HCT116 (cell line): ENCODE results near the gene CFAP161. TPM values are rescaled to one million over a fixed set of nuclear protein-coding genes. Genes with fewer than 3 reads are reported as not detected.

Experiments used
- ATAC-seq: fragments of 200-7000 bp; cut with Tn5 transposase; 2 replicates; pipeline ENCODE4 v1.9.1; 2020; ENCODE audit warnings: mild to moderate bottlenecking, moderate library complexity
- BruUV-seq: library from RNA; stranded (reverse); fragments of 400-500 nt; replicated peaks from 2 replicates; lab custom pipeline; 2021; lab: Mats Ljungman, UMichigan
- CTCF ChIA-PET: fragments of 300-600 bp; sonication (Branson Sonifier 250); formaldehyde crosslinking; loops from one replicate; lab custom pipeline; 2021; ENCODE audit warnings: antibody characterized with exemption; lab: Charles Lee
- POLR2A ChIA-PET: fragments of 300-600, 350-600 bp; sonication (Branson Sonifier 250); formaldehyde crosslinking; loops from one replicate; lab custom pipeline; 2021; ENCODE audit warnings: antibody characterized with exemption; lab: Charles Lee
- RAD21 ChIA-PET, 2 experiments: fragments of 300-600 bp; sonication (Branson Sonifier 250); formaldehyde crosslinking; loops; one replicate each; lab custom pipeline; 2023; ENCODE audit warnings: low total read pairs in 2 of 2; ENCODE audit not compliant: uncharacterized antibody in 2 of 2, unreplicated experiment in 2 of 2, low non-redundant PET in 1 of 2; lab: Charles Lee
- DNase-seq: peaks from one replicate; pipeline ENCODE4 v3.0.0-alpha.2; 2010; ENCODE audit warnings: low read depth, low spot score
- H2AFZ ChIP-seq: fragments of 200-600 bp; shearing (Covaris generic), sonication (generic); 2 replicates; pipeline ENCODE4 v1.6.1; 2017; ENCODE audit warnings: low read depth, mixed run types, mixed read lengths, antibody characterized with exemption, low read length; ENCODE audit not compliant: poor library complexity, severe bottlenecking
- H3K27ac ChIP-seq: 2 replicates; pipeline ENCODE4 v1.5.1; 2012; ENCODE audit warnings: low read depth, low read length
- H3K27me3 ChIP-seq: fragments of 200-600 bp; sonication (generic); 2 replicates; pipeline ENCODE4 v1.6.1; 2016; ENCODE audit warnings: mixed run types, low read length, mixed read lengths; ENCODE audit not compliant: insufficient read depth
- H3K36me3 ChIP-seq, 2 experiments: fragments of 200-500 bp in 1 of 2; fragments of 200-600 bp in 1 of 2; sonication (Bioruptor generic) in 1 of 2; sonication (generic) in 1 of 2; 2 replicates each; pipeline versions ENCODE4 v1.5.1 to v1.6.1; 2014 to 2016; ENCODE audit warnings: low read length in 2 of 2, inconsistent platforms in 1 of 2, mixed read lengths in 1 of 2, mixed run types in 1 of 2; ENCODE audit not compliant: insufficient read depth in 2 of 2, control insufficient read depth in 1 of 2
- H3K4me1 ChIP-seq, 2 experiments: fragments of 200-600 bp in 1 of 2; sonication (generic) in 1 of 2; 2 replicates each; pipeline versions ENCODE4 v1.5.1 to v1.6.1; 2012 to 2017; ENCODE audit warnings: low read length in 2 of 2, inconsistent platforms in 1 of 2, mild to moderate bottlenecking in 1 of 2, mixed read lengths in 1 of 2, mixed run types in 1 of 2, moderate library complexity in 1 of 2; ENCODE audit not compliant: insufficient read depth in 2 of 2, control insufficient read depth in 1 of 2
- H3K4me2 ChIP-seq: fragments of 200-600 bp; sonication (generic); 2 replicates; pipeline ENCODE4 v1.6.1; 2017; ENCODE audit warnings: mixed run types, low read length, mixed read lengths
- H3K4me3 ChIP-seq, 2 experiments: fragments of 200-600 bp in 1 of 2; sonication (generic) in 1 of 2; replicated peaks in 1 of 2; 2 replicates each; pipeline ENCODE4 v1.5.1; 2011 to 2016; ENCODE audit warnings: low read length in 2 of 2, control low read depth in 1 of 2, low read depth in 1 of 2, mild to moderate bottlenecking in 1 of 2, mixed read lengths in 1 of 2, mixed run types in 1 of 2
- H3K79me2 ChIP-seq: fragments of 200-600 bp; sonication (generic); 2 replicates; pipeline ENCODE4 v1.6.1; 2017; ENCODE audit warnings: mild to moderate bottlenecking, mixed run types, low read length, moderate library complexity, mixed read lengths; ENCODE audit not compliant: insufficient read depth
- H3K9ac ChIP-seq: fragments of 200-600 bp; sonication (generic); 2 replicates; pipeline ENCODE4 v1.6.1; 2016; ENCODE audit warnings: low read length, mixed read lengths
- H3K9me2 ChIP-seq: fragments of 200-600 bp; sonication (generic), shearing (Covaris generic); 2 replicates; pipeline ENCODE4 v1.6.1; 2017; ENCODE audit warnings: mixed run types, mild to moderate bottlenecking, moderate library complexity; ENCODE audit not compliant: insufficient read depth
- H3K9me3 ChIP-seq, 2 experiments: fragments of 200-500 bp in 1 of 2; fragments of 200-600 bp in 1 of 2; sonication (Bioruptor generic) in 1 of 2; sonication (generic) in 1 of 2; 2 replicates each; pipeline ENCODE4 v1.6.1; 2014 to 2017; ENCODE audit warnings: low read length in 2 of 2, mixed read lengths in 2 of 2, inconsistent platforms in 1 of 2, low read depth in 1 of 2, mild to moderate bottlenecking in 1 of 2, mixed run types in 1 of 2, moderate library complexity in 1 of 2; ENCODE audit not compliant: control insufficient read depth in 1 of 2, insufficient read depth in 1 of 2
- H4K20me1 ChIP-seq: fragments of 200-600 bp; sonication (generic), shearing (Covaris generic); 2 replicates; pipeline ENCODE4 v1.6.1; 2017; ENCODE audit warnings: mixed run types, mild to moderate bottlenecking, moderate library complexity; ENCODE audit not compliant: insufficient read depth
- ATF3 ChIP-seq: IDR thresholded peaks from 2 replicates; pipeline ENCODE4 v1.6.1; 2012
- CBX3 ChIP-seq: IDR thresholded peaks from 2 replicates; pipeline ENCODE4 v1.6.1; 2012; ENCODE audit warnings: low read depth
- CEBPB ChIP-seq: IDR thresholded peaks from 2 replicates; pipeline ENCODE4 v1.6.1; 2012; ENCODE audit warnings: low read depth
- CTCF ChIP-seq, 3 experiments: fragments of 200-600 bp in 1 of 3; sonication (generic) in 1 of 3; IDR thresholded peaks in 2 of 3; conservative IDR thresholded peaks in 1 of 3; 2 replicates each; pipeline ENCODE4 v1.5.1; 2012 to 2017; ENCODE audit warnings: low read depth in 2 of 3, low read length in 2 of 3, antibody characterized with exemption in 1 of 3, borderline replicate concordance in 1 of 3, control low read depth in 1 of 3, mild to moderate bottlenecking in 1 of 3, mixed read lengths in 1 of 3, mixed run types in 1 of 3, moderate library complexity in 1 of 3; ENCODE audit not compliant: insufficient read depth in 1 of 3
- ELF1 ChIP-seq: IDR thresholded peaks from 2 replicates; pipeline ENCODE4 v1.6.1; 2012; ENCODE audit warnings: low read depth, borderline replicate concordance
- EZH2 ChIP-seq: fragments of 200-600 bp; sonication (generic); IDR thresholded peaks from 2 replicates; pipeline ENCODE4 v1.6.1; 2017; ENCODE audit warnings: antibody characterized with exemption, mixed run types
- EZH2phosphoT487 ChIP-seq: fragments of 200-600 bp; IDR thresholded peaks from 2 replicates; pipeline ENCODE4 v1.6.1; 2018; ENCODE audit warnings: antibody characterized with exemption, borderline replicate concordance
- FOSL1 ChIP-seq: IDR thresholded peaks from 2 replicates; pipeline ENCODE4 v1.6.1; 2012; ENCODE audit warnings: low read depth
- JUND ChIP-seq: IDR thresholded peaks from 2 replicates; pipeline ENCODE4 v1.6.1; 2012
- POLR2A ChIP-seq: IDR thresholded peaks from 2 replicates; pipeline ENCODE4 v1.7.0; 2011; ENCODE audit warnings: borderline replicate concordance; ENCODE audit not compliant: insufficient read depth, insufficient read length; ENCODE audit errors: extremely low read depth
- RAD21 ChIP-seq: IDR thresholded peaks from 2 replicates; pipeline ENCODE4 v1.6.1; 2012; ENCODE audit warnings: low read depth, mild to moderate bottlenecking
- SIN3A ChIP-seq: IDR thresholded peaks from 2 replicates; pipeline ENCODE4 v1.6.1; 2012; ENCODE audit warnings: low read depth
- TCF7L2 ChIP-seq: IDR thresholded peaks from 2 replicates; pipeline ENCODE4 v1.7.0; 2011; ENCODE audit warnings: borderline replicate concordance, inconsistent platforms; ENCODE audit not compliant: insufficient read depth, insufficient read length; ENCODE audit errors: extremely low read depth
- YY1 ChIP-seq: IDR thresholded peaks from 2 replicates; pipeline ENCODE4 v1.6.1; 2011; ENCODE audit warnings: low read length, low read depth, moderate library complexity, mild to moderate bottlenecking; ENCODE audit not compliant: insufficient replicate concordance; ENCODE audit errors: extremely low read depth
- ZNF274 ChIP-seq: fragments of 200-500 bp; sonication (Bioruptor generic); IDR thresholded peaks from 2 replicates; pipeline ENCODE4 v1.6.1; 2014; ENCODE audit warnings: mild to moderate bottlenecking, low read depth, low read length, inconsistent platforms
- intact Hi-C: fragments of 100-400 bp; cut with micrococcal nuclease; formaldehyde crosslinking; loops from 2 replicates; pipeline ENCODE4 v1.10.0; 2022
- total RNA-seq: library from RNA; stranded (reverse); gene quantifications from one replicate; pipeline ENCODE4 v1.2.1, GENCODE V29; 2021; ENCODE audit not compliant: unreplicated experiment

The CFAP161 gene
- total RNA-seq, 1 experiment from 2014 or later: 0.15 TPM

GRCh38 chr15:81117136-81117535 is 16.9 kb upstream of the CFAP161 start (continued):
- TF ChIP-seq JUND (no peak), CBX3 (no peak), CEBPB (no peak)
- TF ChIP-seq, all 23 proteins: peak for 0

GRCh38 chr15:81117581-81117980 is 16.5 kb upstream of the CFAP161 start:
- H3K9me2 ChIP-seq: no peaks in the 10 kb centered on the region
- ChIA-PET RAD21 (no interaction called here), POLR2A (interaction anchor here (1.0 kb wide), 1 partner anchor 15 kb away, joined by 3 read pairs; no protein-coding TSS in a partner anchor), CTCF (interaction anchor here (9.0 kb wide), 1 partner anchor 149 kb away, joined by 55 read pairs; no protein-coding TSS in a partner anchor)
- no peak for DNase-seq
- intact Hi-C loops: no loop called here
- peaks cover 13% of the 10 kb centered on the region in 2 experiments for H3K4me1 ChIP-seq
- ATAC-seq: no peak
- H3K9ac ChIP-seq: no peak overlapping the region
- BruUV-seq: no TSS peak
- H3K4me3 ChIP-seq: no peak overlapping the region
- no peaks in the 10 kb centered on the region for H3K27me3 ChIP-seq
- no peaks in the 10 kb centered on the region for H3K36me3 ChIP-seq
- no peak for TF ChIP-seq TCF7L2
- TF ChIP-seq EZH2: no peak
- TF ChIP-seq EZH2phosphoT487: no peak
- TF ChIP-seq FOSL1: no peak
- TF ChIP-seq CEBPB: no peak
- TF ChIP-seq CTCF (IDR thresholded peaks at IDR 0.05 in 2 of 3, conservative IDR thresholded peaks at IDR 0.05 in 1 of 3; ENCODE audit: borderline replicate concordance in 1 of 3, insufficient read depth in 1 of 3, low read depth in 2 of 3, low read length in 2 of 3): no peak
- no peak for TF ChIP-seq ATF3
- no peak for TF ChIP-seq ELF1
- no peak for TF ChIP-seq ZNF274
- no peak for TF ChIP-seq SIN3A
- TF ChIP-seq POLR2A: no peak
- no peak for TF ChIP-seq RAD21
- no peak for TF ChIP-seq YY1
- H3K4me2 ChIP-seq: 0 out of 2 replicates have a peak overlapping the region, but pooled peaks have one; percentile 76
- no peaks in the 10 kb centered on the region for H4K20me1 ChIP-seq
- H3K79me2 ChIP-seq: no peaks in the 10 kb centered on the region
- no peaks in the 10 kb centered on the region for H3K9me3 ChIP-seq
- no peak overlapping the region for H2AFZ ChIP-seq
- H3K27ac ChIP-seq: no peak overlapping the region
